Bone marrow (tissue), 2 donors: ENCODE data around the gene EFTUD2.
"Not testable (repeated sequence)": the region's sequence is repeated elsewhere in the genome, so short reads cannot be mapped to it uniquely, and the experiment has no call there.

ENCODE experiments used
- DNase-seq, 2 donors: peaks; one replicate each; lab custom pipeline; 2025; lab: John Stamatoyannopoulos, UW

EFTUD2 gene

GRCh38 chr17:44808656-44809388 lies 90.4 kb downstream of the EFTUD2 start:
- not testable (repeated sequence) for DNase-seq

GRCh38 chr17:44808156-44808555 lies 91.1 kb downstream of the EFTUD2 start:
- DNase-seq, result no peak

DNA sequence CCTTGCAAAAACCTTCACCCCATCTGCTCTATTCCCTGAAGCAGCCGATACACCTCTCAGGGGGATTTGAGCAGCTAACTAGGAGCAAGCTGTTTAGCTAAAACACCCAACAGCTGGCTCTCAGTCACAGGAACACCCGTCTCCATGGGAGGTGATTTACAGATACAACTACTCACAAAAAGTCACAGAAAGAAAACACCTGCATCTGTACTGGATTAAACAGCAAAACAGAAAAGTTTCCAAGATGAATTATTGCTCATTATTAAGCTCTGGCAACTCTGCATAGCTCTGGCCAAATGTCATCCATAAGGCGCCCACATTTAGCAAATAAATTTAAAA lies 91.5 kb downstream of the EFTUD2 start:
- DNase-seq, result no peak

- no peak for DNase-seq
Observed at GRCh38 chr17:44807093-44807816, 92.0 kb downstream of the EFTUD2 start.

DNA sequence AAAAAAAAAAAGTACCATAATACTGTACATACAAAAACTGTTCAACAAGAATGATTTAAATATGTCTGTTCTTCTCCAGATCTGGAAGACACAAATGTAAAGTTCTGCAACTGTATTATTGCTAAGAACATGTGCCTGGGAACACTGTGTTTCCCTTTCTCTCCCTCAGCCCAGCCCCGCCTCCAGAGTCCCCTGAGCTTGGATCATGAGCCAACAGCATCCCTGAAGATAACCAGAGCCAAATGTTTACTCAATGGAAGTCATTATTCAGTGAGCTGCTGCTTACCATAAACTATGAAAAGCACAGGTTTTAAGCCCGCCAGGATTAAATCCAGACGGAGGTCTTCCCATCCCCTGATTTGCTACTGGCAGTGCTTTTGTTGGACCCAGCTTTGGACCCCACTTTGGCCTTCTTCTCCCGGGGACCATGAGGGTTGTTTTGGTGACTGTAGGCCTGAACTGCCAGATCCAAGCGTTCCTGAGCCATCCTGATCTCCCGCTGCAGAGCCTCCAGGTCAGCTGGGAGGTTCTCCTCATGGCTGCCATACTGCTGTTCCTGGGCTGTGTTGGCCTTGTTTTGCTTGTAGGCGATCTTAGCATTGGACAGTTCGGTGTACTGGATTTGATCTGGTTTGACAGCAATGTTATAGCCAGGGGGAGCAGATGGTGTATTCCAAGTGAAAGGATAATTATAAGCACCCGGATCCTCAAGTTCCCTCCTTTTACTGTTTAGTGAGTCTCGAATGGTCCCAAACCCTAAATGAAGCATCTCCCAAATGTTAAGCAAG lies 94.7 kb downstream of the EFTUD2 start:
- no peak for DNase-seq

DNA sequence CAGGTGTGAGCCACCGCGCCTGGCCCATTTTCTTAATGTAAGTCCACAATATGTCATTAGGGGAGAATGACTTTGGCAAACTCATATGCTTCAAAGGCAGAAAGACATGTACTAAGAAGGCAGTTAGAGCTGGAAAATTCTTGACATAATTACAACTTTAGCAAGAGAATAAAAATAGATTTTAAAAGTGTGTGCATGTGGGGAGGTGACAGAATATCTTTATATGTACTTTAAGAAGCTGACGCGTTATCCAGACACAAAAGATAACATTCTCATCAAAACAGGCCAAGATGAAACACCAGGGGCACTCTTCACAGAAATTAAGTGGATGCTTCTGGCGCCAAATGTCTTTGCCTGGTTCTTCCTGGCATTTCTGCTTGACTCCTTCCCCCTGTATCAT lies 97.4 kb downstream of the EFTUD2 start:
- DNase-seq, result no peak
